ENCODE measurements around the gene GRAMD1A. TPM values are rescaled to one million over a fixed set of nuclear protein-coding genes. Genes with fewer than 3 reads are reported as not detected.
A peak's percentile ranks its signal among the peaks of the same experiment; 100 is the strongest.
"Not testable (repeated sequence)": the region's sequence is repeated elsewhere in the genome, so short reads cannot be mapped to it uniquely, and the experiment has no call there.

The GRAMD1A gene
- total RNA-seq, 1 experiment from 2014 or later, result 62.7 TPM

DNA sequence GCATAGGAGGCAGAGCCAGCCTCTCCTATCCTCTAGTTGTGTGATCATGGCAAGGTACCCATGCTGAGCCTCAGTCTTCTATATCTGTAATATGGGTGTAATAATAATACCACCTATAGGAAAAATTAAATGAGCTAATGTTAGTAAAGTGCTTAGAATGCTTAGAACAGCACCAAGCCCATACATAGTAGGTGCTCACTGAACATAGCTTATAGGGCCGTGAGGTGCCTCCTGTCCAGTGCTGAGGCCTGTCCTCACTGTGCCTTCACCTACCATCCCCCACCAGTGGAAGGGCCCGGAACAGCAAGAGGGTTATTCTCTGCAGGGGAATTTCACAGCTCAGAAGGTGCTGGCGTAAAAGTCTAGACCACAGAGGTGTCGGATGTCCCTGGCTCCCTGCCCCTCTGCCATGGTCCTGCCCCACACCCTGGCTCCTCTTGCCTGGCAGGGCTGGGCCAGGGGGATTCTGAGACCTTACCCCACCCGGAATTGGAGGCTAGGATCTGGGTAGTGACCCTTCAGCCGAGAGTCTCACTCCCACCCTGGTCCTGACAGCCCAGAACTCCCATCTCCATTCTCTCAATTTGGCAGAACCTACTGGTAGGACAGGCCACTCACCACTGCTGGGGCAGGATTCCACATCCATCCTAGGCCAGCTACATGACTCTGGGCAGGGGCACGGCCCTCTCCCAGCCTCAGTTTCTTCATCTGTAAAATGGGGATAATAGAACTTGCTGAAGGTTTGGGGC, 27.9 kb downstream of the GRAMD1A start:
- ChIA-PET POLR2A (ENCODE audit: unreplicated experiment) (interaction anchor here (0.6 kb wide), 1 partner anchor 179 kb away, joined by 3 read pairs; no protein-coding TSS in a partner anchor), CTCF (interaction anchor here (0.9 kb wide), 1 partner anchor 17 kb away, joined by 4 read pairs; no protein-coding TSS in a partner anchor)
- Histone ChIP-seq H3K9me3 (ENCODE audit: insufficient read depth, low read depth) (no peaks in the 10 kb centered on the region), H3F3A (ENCODE audit: insufficient read depth, low read depth) (peaks cover 23% of the 10 kb centered on the region), H3K27ac (no peak overlapping the region), H3K4me3 (no peak overlapping the region), H3K79me2 (ENCODE audit: low read depth) (no peaks in the 10 kb centered on the region), H3K9me2 (ENCODE audit: insufficient read depth) (no peaks in the 10 kb centered on the region), H3K27me3 (ENCODE audit: insufficient read depth, low read depth) (peaks cover 18% of the 10 kb centered on the region), H4K20me1 (ENCODE audit: insufficient read depth) (no peaks in the 10 kb centered on the region), H2AFZ (no peak overlapping the region), H3K4me1 (replicated peaks; ENCODE audit: insufficient read depth) (peaks cover 12% of the 10 kb centered on the region; the same call in 1 of the 2 replicates), H3K36me3 (ENCODE audit: low read depth) (no peaks in the 10 kb centered on the region), H3K4me2 (no peak overlapping the region)
- intact Hi-C loops (cut with micrococcal nuclease; ENCODE audit: unreplicated experiment), result no loop called here
- no peak for TF ChIP-seq EZH2 (IDR thresholded peaks at IDR 0.05; ENCODE audit: low read depth)
- TF ChIP-seq, protein P1, sequence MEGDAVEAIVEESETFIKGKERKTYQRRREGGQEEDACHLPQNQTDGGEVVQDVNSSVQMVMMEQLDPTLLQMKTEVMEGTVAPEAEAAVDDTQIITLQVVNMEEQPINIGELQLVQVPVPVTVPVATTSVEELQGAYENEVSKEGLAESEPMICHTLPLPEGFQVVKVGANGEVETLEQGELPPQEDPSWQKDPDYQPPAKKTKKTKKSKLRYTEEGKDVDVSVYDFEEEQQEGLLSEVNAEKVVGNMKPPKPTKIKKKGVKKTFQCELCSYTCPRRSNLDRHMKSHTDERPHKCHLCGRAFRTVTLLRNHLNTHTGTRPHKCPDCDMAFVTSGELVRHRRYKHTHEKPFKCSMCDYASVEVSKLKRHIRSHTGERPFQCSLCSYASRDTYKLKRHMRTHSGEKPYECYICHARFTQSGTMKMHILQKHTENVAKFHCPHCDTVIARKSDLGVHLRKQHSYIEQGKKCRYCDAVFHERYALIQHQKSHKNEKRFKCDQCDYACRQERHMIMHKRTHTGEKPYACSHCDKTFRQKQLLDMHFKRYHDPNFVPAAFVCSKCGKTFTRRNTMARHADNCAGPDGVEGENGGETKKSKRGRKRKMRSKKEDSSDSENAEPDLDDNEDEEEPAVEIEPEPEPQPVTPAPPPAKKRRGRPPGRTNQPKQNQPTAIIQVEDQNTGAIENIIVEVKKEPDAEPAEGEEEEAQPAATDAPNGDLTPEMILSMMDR (conservative IDR thresholded peaks at IDR 0.05), result no peak
- BruUV-seq (replicated peaks), result no TSS peak
- DNase-seq, result peak in 1 of 2 experiments; percentile 23

DNA sequence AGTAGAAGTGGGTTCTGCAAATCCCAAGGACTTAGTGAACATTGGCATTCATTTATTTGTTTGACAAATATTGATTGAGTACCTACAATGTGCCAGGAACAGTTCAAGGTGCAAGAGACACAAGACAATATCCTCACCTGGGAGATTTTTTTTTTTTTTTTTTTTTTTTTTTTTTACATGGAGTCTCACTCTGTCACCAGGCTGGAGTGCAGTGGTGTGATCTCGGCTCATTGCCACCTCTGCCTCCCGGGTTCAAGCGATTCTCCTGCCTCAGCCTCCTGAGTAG, 28.4 kb downstream of the GRAMD1A start:
- CTCF ChIA-PET; H2AFZ ChIP-seq; DNase-seq; H3K79me2 ChIP-seq (ENCODE audit: low read depth); H3K4me3 ChIP-seq; intact Hi-C loops (cut with micrococcal nuclease; ENCODE audit: unreplicated experiment); H3K9me2 ChIP-seq (ENCODE audit: insufficient read depth); H4K20me1 ChIP-seq (ENCODE audit: insufficient read depth); H3K36me3 ChIP-seq (ENCODE audit: low read depth); H3K4me2 ChIP-seq; POLR2A ChIA-PET (ENCODE audit: unreplicated experiment); H3K27ac ChIP-seq; H3K9me3 ChIP-seq (ENCODE audit: insufficient read depth, low read depth): not testable (repeated sequence)
- H3F3A ChIP-seq (ENCODE audit: insufficient read depth, low read depth), result peaks cover 23% of the 10 kb centered on the region
- peaks cover 20% of the 10 kb centered on the region for H3K27me3 ChIP-seq (ENCODE audit: insufficient read depth, low read depth)
- BruUV-seq (replicated peaks), result TSS peak; percentile 19
- peaks cover 12% of the 10 kb centered on the region; the same call in 1 of the 2 replicates for H3K4me1 ChIP-seq (replicated peaks; ENCODE audit: insufficient read depth)

GRCh38 chr19:35029275-35029736, 29.2 kb downstream of the GRAMD1A start:
- POLR2A ChIA-PET (ENCODE audit: unreplicated experiment); H3K9me2 ChIP-seq (ENCODE audit: insufficient read depth); H4K20me1 ChIP-seq (ENCODE audit: insufficient read depth); DNase-seq; CTCF ChIA-PET; intact Hi-C loops (cut with micrococcal nuclease; ENCODE audit: unreplicated experiment); H3K4me2 ChIP-seq; H3K9me3 ChIP-seq (ENCODE audit: insufficient read depth, low read depth); BruUV-seq (replicated peaks); H3K36me3 ChIP-seq (ENCODE audit: low read depth); H3K79me2 ChIP-seq (ENCODE audit: low read depth); H3K4me3 ChIP-seq; H2AFZ ChIP-seq; H3K27ac ChIP-seq: not testable (repeated sequence)
- Histone ChIP-seq H3K27me3 (ENCODE audit: insufficient read depth, low read depth) (peaks cover 21% of the 10 kb centered on the region), H3F3A (ENCODE audit: insufficient read depth, low read depth) (peaks cover 23% of the 10 kb centered on the region), H3K4me1 (replicated peaks; ENCODE audit: insufficient read depth) (peaks cover 12% of the 10 kb centered on the region; the same call in 1 of the 2 replicates)

GRCh38 chr19:35029737-35030256, 29.7 kb downstream of the GRAMD1A start:
- Histone ChIP-seq H3F3A (ENCODE audit: insufficient read depth, low read depth) (peaks cover 23% of the 10 kb centered on the region), H3K27me3 (ENCODE audit: insufficient read depth, low read depth) (peaks cover 21% of the 10 kb centered on the region), H3K9me2 (ENCODE audit: insufficient read depth) (no peaks in the 10 kb centered on the region), H2AFZ (no peak overlapping the region), H3K4me3 (peak overlapping the region; percentile 40; the same call in 1 of the 2 replicates), H3K36me3 (ENCODE audit: low read depth) (no peaks in the 10 kb centered on the region), H4K20me1 (ENCODE audit: insufficient read depth) (no peaks in the 10 kb centered on the region), H3K79me2 (ENCODE audit: low read depth) (no peaks in the 10 kb centered on the region), H3K4me1 (replicated peaks; ENCODE audit: insufficient read depth) (peaks cover 12% of the 10 kb centered on the region; the same call in 1 of the 2 replicates), H3K9me3 (ENCODE audit: insufficient read depth, low read depth) (no peaks in the 10 kb centered on the region), H3K27ac (no peak overlapping the region), H3K4me2 (peak overlapping the region; percentile 77)
- no peak for TF ChIP-seq EZH2 (IDR thresholded peaks at IDR 0.05; ENCODE audit: low read depth)
- TF ChIP-seq, protein P1 (conservative IDR thresholded peaks at IDR 0.05), result no peak
- BruUV-seq (replicated peaks), result no TSS peak
- ChIA-PET CTCF (no interaction called here), POLR2A (ENCODE audit: unreplicated experiment) (no interaction called here)
- intact Hi-C loops (cut with micrococcal nuclease; ENCODE audit: unreplicated experiment), result no loop called here
- DNase-seq, result no peak

Data from PC-9 (cell line).